IMR-90 (cell line): ENCODE data around the gene SORCS1. TPM values are rescaled to one million over a fixed set of nuclear protein-coding genes. Genes with fewer than 3 reads are reported as not detected.

Source experiments
- ATAC-seq: fragments of 200-7000 bp; cut with Tn5 transposase; 2 replicates; pipeline ENCODE4 v1.9.1; 2020; ENCODE audit warnings: low read depth, mild to moderate bottlenecking, moderate library complexity
- Bru-seq: library from RNA; stranded (reverse); fragments of 400-500 nt; gene quantifications from one replicate; lab custom pipeline; 2021; lab: Mats Ljungman, UMichigan
- BruChase-seq, 2 experiments: library from RNA; stranded (reverse); fragments of 400-500 nt; gene quantifications; one replicate each; lab custom pipeline; 2021; lab: Mats Ljungman, UMichigan
- BruUV-seq: library from RNA; stranded (reverse); fragments of 400-500 nt; replicated peaks from 2 replicates; lab custom pipeline; 2021; lab: Mats Ljungman, UMichigan
- CTCF ChIA-PET: fragments of 300-600 bp; formaldehyde crosslinking; extraction: SDS; loops from one replicate; lab custom pipeline; 2021; ENCODE audit warnings: antibody characterized with exemption; lab: Yijun Ruan, JAX
- POLR2A ChIA-PET: fragments of 300-600 bp; sonication (Branson Sonifier 250); formaldehyde crosslinking; loops from one replicate; lab custom pipeline; 2022; ENCODE audit warnings: antibody characterized with exemption; ENCODE audit not compliant: unreplicated experiment; lab: Charles Lee
- DNase-seq: peaks from one replicate; pipeline ENCODE4 v3.0.0; 2013
- H2AFZ ChIP-seq: replicated peaks from 2 replicates; pipeline ENCODE3; 2013; ENCODE audit warnings: low read length, mild to moderate bottlenecking; ENCODE audit not compliant: poor library complexity
- H2AK5ac ChIP-seq: 2 replicates; pipeline ENCODE4 v1.6.1; 2013; ENCODE audit warnings: low read depth, low read length, inconsistent platforms
- H2AK9ac ChIP-seq: replicated peaks from 2 replicates; pipeline ENCODE3; 2013; ENCODE audit warnings: mild to moderate bottlenecking, low read depth, low read length, moderate library complexity; ENCODE audit not compliant: poor library complexity
- H2BK120ac ChIP-seq: 2 replicates; pipeline ENCODE4 v1.6.1; 2013; ENCODE audit warnings: low read depth, low read length, inconsistent platforms
- H2BK15ac ChIP-seq: 3 replicates; pipeline ENCODE4 v1.6.1; 2013; ENCODE audit warnings: low read depth, low read length, inconsistent platforms
- H2BK20ac ChIP-seq: 2 replicates; pipeline ENCODE4 v1.6.1; 2013; ENCODE audit warnings: low read depth, mild to moderate bottlenecking, inconsistent platforms, low read length, moderate library complexity
- H2BK5ac ChIP-seq: 2 replicates; pipeline ENCODE4 v1.6.1; 2013; ENCODE audit warnings: mild to moderate bottlenecking, low read depth, low read length, inconsistent platforms; ENCODE audit not compliant: poor library complexity, severe bottlenecking
- H3K14ac ChIP-seq: replicated peaks from 2 replicates; pipeline ENCODE4 v1.6.1; 2013; ENCODE audit warnings: low read depth, low read length, inconsistent platforms
- H3K18ac ChIP-seq: 2 replicates; pipeline ENCODE4 v1.6.1; 2013; ENCODE audit warnings: low read depth, low read length, control low read depth
- H3K23ac ChIP-seq: 2 replicates; pipeline ENCODE4 v1.6.1; 2013; ENCODE audit warnings: low read depth, low read length, inconsistent platforms
- H3K27ac ChIP-seq: 2 replicates; pipeline ENCODE4 v1.5.1; 2013; ENCODE audit warnings: mild to moderate bottlenecking, control low read depth, low read length; ENCODE audit not compliant: insufficient read depth
- H3K27me3 ChIP-seq: 2 replicates; pipeline ENCODE4 v1.6.1; 2013; ENCODE audit warnings: low read length; ENCODE audit not compliant: control insufficient read depth, insufficient read depth
- H3K36me3 ChIP-seq: 2 replicates; pipeline ENCODE4 v1.6.1; 2013; ENCODE audit warnings: low read length, mixed read lengths; ENCODE audit not compliant: control insufficient read depth, insufficient read depth
- H3K4ac ChIP-seq: 2 replicates; pipeline ENCODE4 v1.6.1; 2013; ENCODE audit warnings: low read depth, low read length, inconsistent platforms
- H3K4me1 ChIP-seq: 2 replicates; pipeline ENCODE4 v1.6.1; 2013; ENCODE audit warnings: low read length, mixed read lengths; ENCODE audit not compliant: control insufficient read depth, insufficient read depth
- H3K4me2 ChIP-seq: 2 replicates; pipeline ENCODE4 v1.6.1; 2013; ENCODE audit warnings: low read depth, mild to moderate bottlenecking, control low read depth, low read length, moderate library complexity
- H3K4me3 ChIP-seq: 2 replicates; pipeline ENCODE4 v1.5.1; 2013; ENCODE audit warnings: low read depth, mild to moderate bottlenecking, control low read depth, low read length, moderate library complexity; ENCODE audit not compliant: insufficient read depth
- H3K56ac ChIP-seq: 2 replicates; pipeline ENCODE4 v1.6.1; 2013; ENCODE audit warnings: low read length, inconsistent platforms; ENCODE audit not compliant: insufficient read depth; ENCODE audit errors: extremely low read depth
- H3K79me1 ChIP-seq, 2 experiments: 2 replicates each; pipeline ENCODE4 v1.6.1; 2013; ENCODE audit warnings: low read length in 2 of 2, inconsistent platforms in 1 of 2, low read depth in 1 of 2
- H3K9ac ChIP-seq: 2 replicates; pipeline ENCODE4 v1.6.1; 2013; ENCODE audit warnings: low read depth, low read length, control low read depth
- H3K9me1 ChIP-seq: 2 replicates; pipeline ENCODE4 v1.6.1; 2013; ENCODE audit warnings: low read length, inconsistent platforms; ENCODE audit not compliant: insufficient read depth
- H3K9me3 ChIP-seq: 2 replicates; pipeline ENCODE4 v1.6.1; 2013; ENCODE audit warnings: low read length; ENCODE audit not compliant: control insufficient read depth, insufficient read depth
- H4K20me1 ChIP-seq: 2 replicates; pipeline ENCODE4 v1.6.1; 2013; ENCODE audit warnings: low read length, inconsistent platforms; ENCODE audit not compliant: insufficient read depth
- H4K5ac ChIP-seq: 2 replicates; pipeline ENCODE4 v1.6.1; 2013; ENCODE audit warnings: mild to moderate bottlenecking, low read depth, low read length, control low read depth
- H4K8ac ChIP-seq, 2 experiments: 2 replicates each; pipeline ENCODE4 v1.6.1; 2013; ENCODE audit warnings: low read depth in 2 of 2, low read length in 2 of 2, control low read depth in 1 of 2, inconsistent platforms in 1 of 2
- H4K91ac ChIP-seq: 2 replicates; pipeline ENCODE4 v1.6.1; 2013; ENCODE audit warnings: low read depth, low read length, inconsistent platforms; ENCODE audit not compliant: insufficient read depth
- WGBS, 2 experiments: methylation state at CpG; one replicate each; pipeline versions ENCODE4 v1.1.5 to v1.1.7; 2013; ENCODE audit warnings: missing lambda C conversion rate in 2 of 2; ENCODE audit not compliant: insufficient read length in 1 of 2; ENCODE audit errors: extremely low coverage in 2 of 2; 5-methylcytosine and 5-hydroxymethylcytosine counted together
- dilution Hi-C: fragments of 300-500 bp; cut with HindIII; formaldehyde crosslinking; loops from one replicate; pipeline ENCODE4 v1.14.3; 2018; ENCODE audit warnings: low sequenced_read_pairs; ENCODE audit not compliant: unreplicated experiment
- in situ Hi-C: fragments of 300-500 bp; cut with MboI; formaldehyde crosslinking; loops from 3 replicates; pipeline ENCODE4 v1.14.3; 2019; ENCODE audit warnings: low sequenced_read_pairs, inconsistent platforms, mixed read lengths
- intact Hi-C: fragments of 100-400 bp; cut with micrococcal nuclease; formaldehyde crosslinking; loops from 2 replicates; pipeline ENCODE4 v1.10.0; 2022
- long read RNA-seq: library from polyadenylated mRNA; unstranded; transcript quantifications from one replicate; pipeline ENCODE4 v2.0.0, GENCODE V29; 2021; ENCODE audit not compliant: unreplicated experiment
- polyA plus RNA-seq, 3 experiments: library from polyadenylated mRNA; depleted of rRNA; stranded (reverse); fragments of >200 nt; gene quantifications; 2 replicates each; pipeline ENCODE4 v1.2.3, GENCODE V29; 2012; ENCODE audit warnings: low replicate concordance in 1 of 3
- total RNA-seq: library from RNA; depleted of rRNA; stranded (reverse); fragments of >200 nt; gene quantifications from 2 replicates; pipeline ENCODE4 v1.2.3, GENCODE V29; 2012; rRNA removed
- TF ChIP-seq, protein P1 (sequence below): fragments of 150-350 bp; IDR thresholded peaks from 2 replicates; pipeline ENCODE4 v1.6.1; 2017; ENCODE audit warnings: mild to moderate bottlenecking, antibody characterized with exemption, low read length, low read depth

Gene SORCS1
- total RNA-seq (under 0.01 TPM in 1 of 2 replicates, not detected in the other), polyA plus RNA-seq (2012; rRNA removed) (not detected in 2 replicates), Bru-seq, nascent RNA (percentile 1 among the genes with signal in this experiment), BruChase-seq, experiment 1, labeled RNA remaining after a 6-hour chase (percentile 0 among the genes with signal in this experiment), BruChase-seq, experiment 2, labeled RNA remaining after a 2-hour chase (percentile 0 among the genes with signal in this experiment)
- polyA plus RNA-seq (2012; cell fraction: cytosol; rRNA removed) = 0.01 TPM in 1 of 2 replicates, not detected in the other
- polyA plus RNA-seq (2012; cell fraction: nucleus; rRNA removed; ENCODE audit: low replicate concordance) = 0.01 and 0.03 TPM in 2 replicates
- long read RNA-seq = 0 reads

DNA sequence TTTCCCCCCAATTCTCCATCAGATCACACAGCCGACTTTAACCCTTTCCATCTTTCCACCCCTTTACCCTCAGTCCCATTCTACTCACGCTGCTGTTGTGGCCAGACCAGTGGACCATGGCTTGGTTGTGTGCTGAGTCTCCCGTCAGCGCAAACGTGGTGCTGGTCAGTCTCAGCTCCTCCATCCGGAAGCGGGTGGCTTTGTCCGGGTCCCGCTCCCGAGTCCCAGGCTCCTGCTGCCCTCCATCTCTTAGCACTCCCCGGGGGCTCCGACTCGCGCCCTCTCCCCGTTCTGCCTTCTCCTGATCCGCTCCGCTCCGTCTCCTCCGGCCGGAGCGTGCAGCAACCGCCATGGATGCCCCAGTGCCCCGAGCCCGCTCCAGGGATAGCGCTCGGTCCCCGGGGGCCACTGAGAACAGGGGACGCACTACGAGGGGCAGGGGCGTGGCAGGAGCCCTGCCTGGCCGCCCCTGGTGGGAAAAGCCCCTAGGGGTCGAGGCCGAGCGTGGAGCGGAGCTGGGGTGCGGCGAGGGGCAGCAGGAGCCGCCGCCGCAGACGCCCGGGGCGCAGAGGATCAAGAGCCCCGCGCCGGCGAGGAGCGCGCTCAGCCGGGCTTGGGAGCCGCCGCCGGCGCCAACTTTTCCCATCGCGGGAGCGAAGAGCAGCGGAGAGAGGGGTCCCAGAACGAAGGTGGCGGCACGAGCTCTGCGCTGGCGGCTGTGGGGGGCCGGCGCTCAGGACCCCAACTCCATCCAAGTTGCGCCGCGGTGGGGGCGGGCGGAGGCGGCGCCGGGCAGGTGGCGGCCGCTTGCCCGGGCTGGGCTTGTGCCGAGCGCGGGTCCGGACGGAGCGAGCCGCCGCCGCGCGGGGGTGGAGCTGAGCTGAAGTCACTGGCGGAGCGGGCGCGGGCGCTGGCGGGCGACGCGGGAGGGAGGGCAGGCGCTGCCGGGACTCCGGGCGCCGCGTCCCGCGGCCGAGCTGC, at the start of gene SORCS1:
SORCS1 (minus strand) TSS at position 826 of the 981 bp plus-strand sequence.
- dilution Hi-C loops (no loop called here), intact Hi-C loops (no loop called here), in situ Hi-C loops (no loop called here)
- no peak within 1 kb of the TSS for H2AK5ac ChIP-seq
- no peak within 1 kb of the TSS for H3K23ac ChIP-seq
- no peak within 1 kb of the TSS for H3K4me2 ChIP-seq
- no TSS peak for BruUV-seq
- H3K14ac ChIP-seq = no peak within 1 kb of the TSS
- ATAC-seq = no peak
- H2BK120ac ChIP-seq = no peak within 1 kb of the TSS
- H4K20me1 ChIP-seq = no peaks in the 10 kb centered on the region
- no peaks in the 10 kb centered on the region for H3K4me1 ChIP-seq
- DNase-seq = no peak
- no peak within 1 kb of the TSS for H3K27ac ChIP-seq
- H3K9ac ChIP-seq = no peak within 1 kb of the TSS
- H2AFZ ChIP-seq = no peak within 1 kb of the TSS
- peaks cover 13% of the 10 kb centered on the region; the same call in 1 of the 2 replicates for H3K9me3 ChIP-seq
- no peak within 1 kb of the TSS for H3K4me3 ChIP-seq
- no peak within 1 kb of the TSS for H4K91ac ChIP-seq
- H2BK5ac ChIP-seq = no peak within 1 kb of the TSS
- no peaks in the 10 kb centered on the region for H3K79me1 ChIP-seq
- POLR2A ChIA-PET = no interaction called here
- no peak within 1 kb of the TSS for H2BK20ac ChIP-seq
- no peak within 1 kb of the TSS for H2AK9ac ChIP-seq
- no peak within 1 kb of the TSS for H2BK15ac ChIP-seq
- no peaks in the 10 kb centered on the region for H3K27me3 ChIP-seq
- H3K4ac ChIP-seq = no peak within 1 kb of the TSS
- no peak within 1 kb of the TSS for H4K8ac ChIP-seq
- 3% methylated on average over 29 of the region's 105 CpGs; no CpG with 5 or more reads in 1 of the 2 experiments for WGBS, 2 experiments
- H4K5ac ChIP-seq = no peak within 1 kb of the TSS
- H3K18ac ChIP-seq = no peak within 1 kb of the TSS
- CTCF ChIA-PET = no interaction called here
- H3K36me3 ChIP-seq = no peaks in the 10 kb centered on the region
- TF ChIP-seq, protein P1, sequence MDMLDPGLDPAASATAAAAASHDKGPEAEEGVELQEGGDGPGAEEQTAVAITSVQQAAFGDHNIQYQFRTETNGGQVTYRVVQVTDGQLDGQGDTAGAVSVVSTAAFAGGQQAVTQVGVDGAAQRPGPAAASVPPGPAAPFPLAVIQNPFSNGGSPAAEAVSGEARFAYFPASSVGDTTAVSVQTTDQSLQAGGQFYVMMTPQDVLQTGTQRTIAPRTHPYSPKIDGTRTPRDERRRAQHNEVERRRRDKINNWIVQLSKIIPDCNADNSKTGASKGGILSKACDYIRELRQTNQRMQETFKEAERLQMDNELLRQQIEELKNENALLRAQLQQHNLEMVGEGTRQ = no peak
- no peaks in the 10 kb centered on the region for H3K9me1 ChIP-seq
- H3K56ac ChIP-seq = no peak within 1 kb of the TSS
